ENCODE data around the gene C1orf210. TPM values are rescaled to one million over a fixed set of nuclear protein-coding genes. Genes with fewer than 3 reads are reported as not detected.

The C1orf210 gene
- total and polyA plus RNA-seq, 8 donors: 8.5 to 22.5 (median 9.5) TPM

- intact Hi-C loops (cut with DNase I): no loop called here
- H3K4me1 ChIP-seq: peaks cover 3 to 8% of the 10 kb centered on the region in 2 donors
Measured at GRCh38 chr1:43279161-43279560, 6.2 kb downstream of the C1orf210 start.

DNA sequence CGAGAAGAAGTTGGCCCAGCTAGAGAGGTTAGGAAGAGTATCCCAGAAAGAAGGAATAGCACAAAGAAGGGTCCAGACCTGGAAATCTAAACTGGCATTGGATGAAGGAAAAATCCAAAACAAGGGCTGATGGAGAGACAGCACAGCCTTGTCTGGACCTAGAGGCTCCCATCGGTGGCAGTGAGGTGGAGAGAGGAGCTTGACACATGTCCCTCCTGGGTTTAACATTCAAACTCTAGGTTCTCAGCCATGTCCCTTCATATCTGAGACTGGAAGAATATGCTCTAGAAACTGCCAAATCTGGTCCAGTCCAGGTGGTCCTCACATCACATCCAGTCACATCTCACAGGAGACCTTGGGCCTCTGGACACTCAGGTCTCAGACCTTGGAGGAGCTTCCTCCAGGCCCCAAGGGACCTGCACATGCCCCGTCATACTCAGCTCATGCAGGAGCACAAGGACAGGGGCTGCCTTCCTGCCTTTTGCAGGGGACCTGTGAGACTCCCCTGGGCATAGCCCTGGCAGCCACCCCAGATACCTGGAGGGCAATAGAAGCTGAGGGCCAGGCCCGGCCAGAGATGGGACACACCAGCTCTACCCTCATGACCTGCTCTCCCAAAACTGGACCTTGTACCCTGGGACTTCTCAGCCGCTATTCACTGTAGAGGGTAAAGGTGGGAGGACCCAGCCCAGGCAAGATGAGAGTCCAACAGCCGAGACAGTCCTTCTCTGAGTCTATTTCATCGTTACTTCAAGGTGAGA is 8.1 kb downstream of the C1orf210 start:
- no peaks in the 10 kb centered on the region for H3K9me3 ChIP-seq
- TF ChIP-seq CTCF (IDR thresholded peaks at IDR 0.05): no peak

More at GRCh38 chr1:43279161-43279560, 6.2 kb downstream of the C1orf210 start:
- Histone ChIP-seq H3K27ac (no peak overlapping the region), H3K36me3 (no peaks in the 10 kb centered on the region), H3K27me3 (no peaks in the 10 kb centered on the region), H3K9me3 (no peaks in the 10 kb centered on the region), H3K4me3 (no peak overlapping the region)
- TF ChIP-seq CTCF (IDR thresholded peaks at IDR 0.05): no peak
- DNase-seq (no peak), ATAC-seq (no peak)

DNA sequence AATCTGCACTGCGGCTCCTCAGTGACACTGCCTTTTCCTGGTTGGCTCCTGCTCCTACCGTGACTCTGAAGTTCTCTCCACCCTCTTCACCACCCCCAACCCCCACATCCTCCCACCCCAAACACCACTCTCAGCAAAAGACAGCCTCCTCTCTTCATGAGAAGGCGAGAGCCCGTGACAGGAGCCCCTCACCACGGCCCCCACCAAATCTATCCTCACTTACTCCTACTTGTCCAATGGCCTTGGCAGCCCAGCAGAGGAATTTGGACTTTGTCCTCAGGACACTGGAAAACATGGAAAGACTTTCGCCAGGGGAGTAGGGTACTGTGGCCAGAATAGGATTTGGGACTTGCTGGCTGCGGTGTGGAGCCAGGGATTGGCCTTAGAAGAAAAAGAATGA is 8.7 kb downstream of the C1orf210 start:
- Histone ChIP-seq H3K27me3 (no peaks in the 10 kb centered on the region), H3K4me1 (peaks cover 0 to 11% of the 10 kb centered on the region in 2 donors), H3K27ac (no peak overlapping the region), H3K4me3 (no peak overlapping the region), H3K9me3 (no peaks in the 10 kb centered on the region), H3K36me3 (peaks cover 0 to 10% of the 10 kb centered on the region in 2 donors)
- no peak for DNase-seq
- intact Hi-C loops (cut with DNase I): no loop called here
- TF ChIP-seq CTCF (IDR thresholded peaks at IDR 0.05): no peak
- ATAC-seq: no peak

More for the DNA sequence above, 8.1 kb downstream of the C1orf210 start:
- Histone ChIP-seq H3K4me1 (peaks cover 3 to 11% of the 10 kb centered on the region in 2 donors), H3K27me3 (no peaks in the 10 kb centered on the region), H3K36me3 (peaks cover 0 to 10% of the 10 kb centered on the region in 2 donors), H3K27ac (no peak overlapping the region), H3K4me3 (no peak overlapping the region)
- intact Hi-C loops (cut with DNase I): no loop called here
- DNase-seq (no peak), ATAC-seq (no peak)

DNA sequence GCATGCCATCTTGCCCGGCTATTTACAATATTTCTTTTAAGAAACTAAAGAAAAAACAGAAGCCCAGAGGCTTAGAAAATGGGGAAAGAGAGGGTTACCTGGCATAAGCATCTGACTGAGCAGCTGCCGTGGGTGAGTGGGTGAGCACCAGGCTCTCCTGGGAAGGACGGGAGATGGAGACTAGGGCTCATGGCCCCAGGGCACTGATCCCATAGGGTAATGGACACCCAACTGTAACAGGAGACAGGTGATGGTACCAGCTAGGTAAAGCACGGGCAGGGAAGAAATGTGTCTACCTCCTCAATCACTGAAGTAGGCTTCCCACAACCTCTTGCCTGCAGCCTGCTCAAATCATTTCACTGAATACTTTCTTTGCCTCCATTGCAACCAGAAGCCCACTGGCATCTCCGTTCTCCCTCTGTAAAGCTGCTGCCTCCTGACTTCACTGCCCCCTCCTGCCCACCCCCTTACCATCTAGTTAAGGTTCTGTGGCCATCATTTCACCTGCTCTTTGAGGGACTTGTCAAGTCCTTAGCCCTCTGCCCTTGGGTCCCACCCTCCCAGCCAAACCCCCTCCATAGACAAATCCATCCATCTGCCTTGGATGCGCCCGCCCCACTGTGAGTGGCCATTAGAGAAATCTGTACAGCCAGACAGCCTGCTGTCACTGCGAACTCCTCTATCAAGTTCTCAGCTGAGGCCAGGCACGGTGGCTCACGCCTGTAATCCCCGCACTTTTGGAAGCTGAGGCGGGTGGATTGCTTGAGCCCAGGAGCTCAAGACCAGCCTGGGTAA is 9.4 kb downstream of the C1orf210 start:
- Histone ChIP-seq H3K4me1 (peaks cover 0 to 14% of the 10 kb centered on the region in 2 donors), H3K36me3 (peaks cover 0 to 10% of the 10 kb centered on the region in 2 donors), H3K27ac (no peak overlapping the region), H3K4me3 (no peak overlapping the region), H3K27me3 (no peaks in the 10 kb centered on the region), H3K9me3 (no peaks in the 10 kb centered on the region)
- no peak for TF ChIP-seq CTCF (IDR thresholded peaks at IDR 0.05)
- ATAC-seq (no peak), DNase-seq (peak in 1 of 4 donors; percentile 25)
- intact Hi-C loops (cut with DNase I): no loop called here

DNA sequence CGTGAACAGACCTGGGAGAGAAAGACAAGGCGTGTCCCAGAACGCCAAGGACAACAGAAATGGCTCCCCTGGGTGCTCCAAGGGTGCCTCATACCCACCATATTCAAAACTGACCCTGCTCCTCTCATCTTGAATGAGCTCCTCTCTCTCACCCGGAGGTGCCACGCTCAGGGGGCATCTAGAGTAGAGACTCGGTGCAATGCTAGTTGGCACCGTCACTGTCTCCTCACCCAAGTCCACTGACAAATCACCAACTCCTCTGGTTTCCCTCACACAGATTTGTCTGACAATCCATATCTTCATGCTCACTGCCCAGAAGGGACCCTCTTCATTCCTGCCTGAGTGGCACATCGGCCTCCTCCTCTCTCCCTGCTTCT is 10.6 kb downstream of the C1orf210 start:
- no peak for TF ChIP-seq CTCF (IDR thresholded peaks at IDR 0.05)
- H3K9me3 ChIP-seq: no peaks in the 10 kb centered on the region
- H3K4me3 ChIP-seq: no peak overlapping the region
- H3K27ac ChIP-seq: peak overlapping the region in 1 of 2 donors; percentile 65
- peaks cover 0 to 23% of the 10 kb centered on the region in 2 donors for H3K4me1 ChIP-seq
- H3K36me3 ChIP-seq: peaks cover 0 to 10% of the 10 kb centered on the region in 2 donors
- intact Hi-C loops (cut with DNase I): no loop called here
- no peak for DNase-seq
- H3K27me3 ChIP-seq: peaks cover 0 to 6% of the 10 kb centered on the region in 2 donors
- no peak for ATAC-seq
